GM12892 (cell line): ENCODE measurements around the gene TAOK3.

Source experiments
- POLR2A ChIP-seq: IDR thresholded peaks from 2 replicates; pipeline ENCODE4 v1.6.1; 2011; ENCODE audit warnings: low read depth, low read length, control low read depth
- POLR2AphosphoS5 ChIP-seq: IDR thresholded peaks from 2 replicates; pipeline ENCODE4 v1.6.1; 2011; ENCODE audit warnings: low read depth, low read length, control low read depth

- TF ChIP-seq POLR2AphosphoS5 (no peak), POLR2A (no peak)
These were observed 123.2 kb downstream of the TAOK3 start for GRCh38 chr12:118249547-118249946.
